K562 (cell line): ENCODE results near the gene CRKL. TPM values are rescaled to one million over a fixed set of nuclear protein-coding genes. Genes with fewer than 3 reads are reported as not detected.

Experiments used
- BRF2 ChIP-seq: IDR thresholded peaks from 3 replicates; pipeline ENCODE4 v1.6.1; 2011; ENCODE audit warnings: borderline replicate concordance, mild to moderate bottlenecking; ENCODE audit not compliant: insufficient read length, insufficient read depth
- CTCF ChIP-seq, 3 experiments: IDR thresholded peaks in 2 of 3; conservative IDR thresholded peaks in 1 of 3; 2 replicates each; pipeline ENCODE4 v1.5.1; 2011 to 2012; ENCODE audit warnings: low read length in 3 of 3, mild to moderate bottlenecking in 3 of 3, control low read depth in 2 of 3, improper control_type of control experiment in 1 of 3, inconsistent platforms in 1 of 3, low read depth in 1 of 3, mixed read lengths in 1 of 3, moderate library complexity in 1 of 3; ENCODE audit not compliant: insufficient read depth in 2 of 3
- FOSL1 ChIP-seq: fragments of 200-800 bp; sonication (Bioruptor generic); conservative IDR thresholded peaks from 2 replicates; pipeline ENCODE4 v1.6.1; 2016; ENCODE audit warnings: missing genetic modification characterization, missing compliant biosample characterization
- KDM2B ChIP-seq: fragments of 250-450 bp; sonication (Bioruptor Pico); IDR thresholded peaks from 2 replicates; pipeline ENCODE4 v1.8.0; 2021; ENCODE audit warnings: mild to moderate bottlenecking, moderate library complexity
- KDM5B ChIP-seq: fragments of 200-600 bp; sonication (generic); IDR thresholded peaks from 2 replicates; pipeline ENCODE4 v1.6.1; 2012; ENCODE audit warnings: low read depth, mild to moderate bottlenecking, moderate library complexity, low read length, control low read depth, inconsistent platforms; ENCODE audit not compliant: insufficient replicate concordance
- L3MBTL2 ChIP-seq: fragments of 450-650 bp; IDR thresholded peaks from 2 replicates; pipeline ENCODE4 v1.6.1; 2016; ENCODE audit warnings: mild to moderate bottlenecking, moderate library complexity
- MAFK ChIP-seq: IDR thresholded peaks from 2 replicates; pipeline ENCODE4 v1.6.1; 2011; ENCODE audit warnings: low read length, improper control_type of control experiment
- MED1 ChIP-seq: sonication (generic); formaldehyde crosslinking; IDR thresholded peaks from 2 replicates; pipeline ENCODE4 v1.8.1; 2023; ENCODE audit warnings: missing genetic modification reagents, borderline replicate concordance
- MYC ChIP-seq, 2 experiments: fragments of 250-450 bp in 1 of 2; sonication (Bioruptor Pico) in 1 of 2; IDR thresholded peaks; 2 replicates each; pipeline versions ENCODE4 v1.5.1 to v1.6.1; 2012 to 2021; ENCODE audit warnings: low read depth in 2 of 2, borderline replicate concordance in 1 of 2, improper control_type of control experiment in 1 of 2, low read length in 1 of 2, mild to moderate bottlenecking in 1 of 2, moderate library complexity in 1 of 2
- NFIX ChIP-seq: fragments of 250-450 bp; sonication (Bioruptor Pico); IDR thresholded peaks from 2 replicates; pipeline ENCODE4 v1.4.0; 2020; ENCODE audit warnings: low read depth, mild to moderate bottlenecking, moderate library complexity
- NR2F6 ChIP-seq: fragments of 450-650 bp; formaldehyde crosslinking; IDR thresholded peaks from 2 replicates; pipeline ENCODE4 v1.4.0; 2020; ENCODE audit warnings: mild to moderate bottlenecking
- OTX1 ChIP-seq: fragments of 450-650 bp; formaldehyde crosslinking; IDR thresholded peaks from 2 replicates; pipeline ENCODE4 v1.4.0; 2022; ENCODE audit warnings: mild to moderate bottlenecking
- PPARD ChIP-seq: fragments of 250-450 bp; sonication (Bioruptor Pico); IDR thresholded peaks from 2 replicates; pipeline ENCODE4 v1.8.0; 2022; ENCODE audit warnings: inconsistent platforms, mild to moderate bottlenecking, moderate library complexity
- RBBP5 ChIP-seq: fragments of 200-600 bp; sonication (generic); IDR thresholded peaks from 2 replicates; pipeline ENCODE4 v1.6.1; 2012; ENCODE audit warnings: borderline replicate concordance, mild to moderate bottlenecking, low read length, control low read depth, inconsistent platforms; ENCODE audit not compliant: insufficient read depth, poor library complexity, severe bottlenecking
- RHOXF2B ChIP-seq: fragments of 250-450 bp; sonication (Bioruptor Pico); conservative IDR thresholded peaks from 2 replicates; pipeline ENCODE4 v1.5.1; 2021
- SREBF1 ChIP-seq: fragments of 150-350 bp; IDR thresholded peaks from 2 replicates; pipeline ENCODE4 v1.6.1; 2014; ENCODE audit warnings: antibody characterized with exemption, low read depth, low read length, borderline replicate concordance
- ZFP30 ChIP-seq: fragments of 250-450 bp; sonication (Bioruptor Pico); IDR thresholded peaks from 2 replicates; pipeline ENCODE4 v1.8.0; 2022; ENCODE audit warnings: moderate library complexity, mild to moderate bottlenecking, inconsistent platforms, borderline replicate concordance
- ZFPM2 ChIP-seq: fragments of 250-450 bp; sonication (Bioruptor Pico); IDR thresholded peaks from 2 replicates; pipeline ENCODE4 v1.5.1; 2022; ENCODE audit warnings: mild to moderate bottlenecking
- ZNF277 ChIP-seq: fragments of 250-450 bp; sonication (Bioruptor Pico); IDR thresholded peaks from 2 replicates; pipeline ENCODE4 v1.8.0; 2022; ENCODE audit warnings: inconsistent platforms, mild to moderate bottlenecking, moderate library complexity, borderline replicate concordance
- ZNF41 ChIP-seq: fragments of 250-450 bp; sonication (Bioruptor Pico); conservative IDR thresholded peaks from 2 replicates; pipeline ENCODE4 v1.4.0; 2020; ENCODE audit warnings: mild to moderate bottlenecking
- ZNF76 ChIP-seq: fragments of 250-450 bp; sonication (Bioruptor Pico); IDR thresholded peaks from 2 replicates; pipeline ENCODE4 v1.4.0; 2020; ENCODE audit warnings: mild to moderate bottlenecking, moderate library complexity, borderline replicate concordance
- polyA plus RNA-seq, 8 experiments: library from polyadenylated mRNA; depleted of rRNA in 4 of 8; stranded (reverse) in 5 of 8; unstranded in 3 of 8; fragments of >200 nt; fragmentation: Nextera tagmentation in 2 of 8; fragmentation: Illumina TruSeq in 1 of 8; extraction: Ambion mirVana in 2 of 8; extraction: Trizol in 1 of 8; gene quantifications; 2 replicates each; pipeline versions ENCODE4 v1.2.1 to v1.2.3, GENCODE V29; 2011 to 2014; ENCODE audit warnings: inconsistent platforms in 1 of 8, missing spikeins in 1 of 8
- total RNA-seq, 7 experiments: library from RNA; depleted of rRNA in 6 of 7; stranded (reverse); fragments of >200 nt in 6 of 7; fragmentation: Illumina TruSeq in 2 of 7; extraction: Trizol in 2 of 7; gene quantifications; 2 replicates each; pipeline versions ENCODE4 v1.2.1 to v1.2.3, GENCODE V29; 2011 to 2021; ENCODE audit warnings: low replicate concordance in 1 of 7

The CRKL gene
- total and polyA plus RNA-seq, 9 of the 15 experiments (the other 6 are each of a cell fraction or from before 2014, with no cell fraction given): 100 to 263 (median 124) TPM

GRCh38 chr22:20996598-20997535, 79.7 kb downstream of the CRKL start (continued):
- TF ChIP-seq L3MBTL2 (no peak), FOSL1 (no peak), NR2F6 (0 out of 2 replicates have a peak, but pooled peaks have one; percentile 65), ZNF41 (CRISPR knock-in tag) (peak; percentile 49; the same call in 1 of the 2 replicates), ZFP30 (CRISPR knock-in tag) (peak; percentile 33; the same call in 1 of the 2 replicates), BRF2 (no peak), ZFPM2 (CRISPR knock-in tag) (0 out of 2 replicates have a peak, but pooled peaks have one; percentile 7), PPARD (0 out of 2 replicates have a peak, but pooled peaks have one; percentile 41), KDM5B (peak; percentile 82), RHOXF2B (0 out of 2 replicates have a peak, but pooled peaks have one; percentile 39), KDM2B (0 out of 2 replicates have a peak, but pooled peaks have one; percentile 46), NFIX (CRISPR knock-in tag) (0 out of 2 replicates have a peak, but pooled peaks have one; percentile 8), MAFK (no peak), SREBF1 (0 out of 2 replicates have a peak, but pooled peaks have one; percentile 11), MYC (IDR thresholded peaks at IDR 0.05; ENCODE audit: low read depth, low read length) (no peak), MYC (CRISPR knock-in tag; IDR thresholded peaks at IDR 0.05; ENCODE audit: borderline replicate concordance, low read depth) (0 out of 2 replicates have a peak, but pooled peaks have one; percentile 24), ZNF277 (peak; percentile 5; the same call in 1 of the 2 replicates), CTCF (IDR thresholded peaks at IDR 0.05 in 2 of 3, conservative IDR thresholded peaks at IDR 0.05 in 1 of 3; ENCODE audit: insufficient read depth in 2 of 3, low read depth in 1 of 3, low read length in 3 of 3) (peak in 1 of 3 experiments; percentile 0; a peak in 1 of 6 replicates), RBBP5 (peak; percentile 30), OTX1 (CRISPR knock-in tag) (0 out of 2 replicates have a peak, but pooled peaks have one; percentile 7), MED1 (CRISPR knock-in tag) (no peak), ZNF76 (CRISPR knock-in tag) (peak; percentile 65; the same call in 1 of the 2 replicates)
